CD4-positive, alpha-beta T cell treated with Interleukin-15 for 4 hours (primary cell): Measurements from ENCODE around the gene ARHGAP26.

Source experiments
- DNase-seq: peaks from one replicate; pipeline ENCODE4 v3.0.0-alpha.2; 2020; ENCODE audit warnings: low spot score

Gene ARHGAP26

GRCh38 chr5:143119881-143120341, 349.7 kb downstream of the ARHGAP26 start:
- no peak for DNase-seq

- no peak for DNase-seq
These were observed 350.4 kb downstream of the ARHGAP26 start for GRCh38 chr5:143120460-143121134.

GRCh38 chr5:143121135-143121475, 350.9 kb downstream of the ARHGAP26 start:
- peak; percentile 9 for DNase-seq

- DNase-seq, result no peak
These were observed 354.4 kb downstream of the ARHGAP26 start for GRCh38 chr5:143124593-143124992.

GRCh38 chr5:143126174-143127019, 356.2 kb downstream of the ARHGAP26 start:
- no peak for DNase-seq

- DNase-seq, result no peak
These were observed 358.4 kb downstream of the ARHGAP26 start for GRCh38 chr5:143128412-143129071.

- DNase-seq, result no peak
These were observed 359.0 kb downstream of the ARHGAP26 start for GRCh38 chr5:143129203-143129602.

- DNase-seq, result no peak
These were observed 359.9 kb downstream of the ARHGAP26 start for GRCh38 chr5:143129910-143130612.

- no peak for DNase-seq
These were observed 360.6 kb downstream of the ARHGAP26 start for GRCh38 chr5:143130613-143131305.

- no peak for DNase-seq
These were observed 361.8 kb downstream of the ARHGAP26 start for GRCh38 chr5:143131972-143132371.

GRCh38 chr5:143132739-143133138, 362.6 kb downstream of the ARHGAP26 start:
- DNase-seq, result no peak

- no peak for DNase-seq
These were observed 363.5 kb downstream of the ARHGAP26 start for GRCh38 chr5:143133721-143134120.

GRCh38 chr5:143134269-143134668, 364.1 kb downstream of the ARHGAP26 start:
- no peak for DNase-seq

- DNase-seq, result no peak
These were observed 364.7 kb downstream of the ARHGAP26 start for GRCh38 chr5:143134900-143135299.

GRCh38 chr5:143135832-143136551, 365.8 kb downstream of the ARHGAP26 start:
- no peak for DNase-seq

GRCh38 chr5:143138839-143139238, 368.7 kb downstream of the ARHGAP26 start:
- DNase-seq, result no peak

GRCh38 chr5:143139585-143139984, 369.4 kb downstream of the ARHGAP26 start:
- DNase-seq, result no peak

- no peak for DNase-seq
These were observed 370.5 kb downstream of the ARHGAP26 start for GRCh38 chr5:143140492-143141203.

- no peak for DNase-seq
These were observed 371.5 kb downstream of the ARHGAP26 start for GRCh38 chr5:143141652-143142051.
